DOHH2 (cell line): Measurements from ENCODE around the gene BRINP2.

Experiments
- CTCF ChIP-seq: fragments of 200-600 bp; sonication (generic); IDR thresholded peaks from one replicate; pipeline ENCODE4 v1.5.1; 2014; ENCODE audit warnings: antibody characterized with exemption, mild to moderate bottlenecking, low read depth, low read length; ENCODE audit not compliant: poor library complexity, severe bottlenecking
- EZH2phosphoT487 ChIP-seq: fragments of 200-600 bp; sonication (generic); IDR thresholded peaks from 2 replicates; pipeline ENCODE4 v1.6.1; 2017; ENCODE audit warnings: borderline replicate concordance, mild to moderate bottlenecking, antibody characterized with exemption, low read length, moderate library complexity, mixed read lengths

- TF ChIP-seq CTCF (no peak), EZH2phosphoT487 (no peak)
Measured at GRCh38 chr1:177162243-177162642, 8.5 kb upstream of the BRINP2 start.
